Aortic smooth muscle cell (primary cell): ENCODE data around the gene MIF. TPM values are rescaled to one million over a fixed set of nuclear protein-coding genes. Genes with fewer than 3 reads are reported as not detected.

Source experiments
- total RNA-seq: library from RNA; depleted of rRNA; stranded (reverse); fragments of >200 nt; gene quantifications from 2 replicates; pipeline ENCODE4 v1.2.3, GENCODE V29; 2014

Gene MIF
- 161 and 200 TPM in 2 replicates for total RNA-seq

GRCh38 chr22:23893945-23894709 is at the start of gene MIF:
TSS of gene MIF (plus strand) at chr22:23894383. CDS start at chr22:23894475, 92 bp downstream.

GRCh38 chr22:23857606-23858483 is 36.3 kb upstream of the MIF start, which contains the start of gene SLC2A11:
TSS of gene SLC2A11 (plus strand) at chr22:23857875. CDS start at chr22:23858000, 125 bp downstream.

Other genes starting within 250 kb of the MIF start
- not detected in 2 replicates for gene RGL4, start 203.4 kb upstream of the MIF start, total RNA-seq
- 3.3 and 4.5 TPM in 2 replicates for gene ZNF70, start 143.3 kb upstream of the MIF start, total RNA-seq
- gene VPREB3, start 140.0 kb upstream of the MIF start, total RNA-seq: not detected in 2 replicates
- gene C22orf15, start 131.4 kb upstream of the MIF start, total RNA-seq: 2.1 and 3.5 TPM in 2 replicates
- 3.2 and 5.5 TPM in 2 replicates for gene CHCHD10, start 126.4 kb upstream of the MIF start, total RNA-seq
- gene MMP11, start 121.5 kb upstream of the MIF start, total RNA-seq: 4.6 and 5.2 TPM in 2 replicates
- 16.2 and 17.1 TPM in 2 replicates for gene SMARCB1, start 107.4 kb upstream of the MIF start, total RNA-seq
- gene DERL3, start 55.4 kb upstream of the MIF start, total RNA-seq: 0.19 and 0.53 TPM in 2 replicates
- 11.1 and 11.3 TPM in 2 replicates for gene SLC2A11, start 36.5 kb upstream of the MIF start, total RNA-seq
- gene GSTT2B, start 66.8 kb downstream of the MIF start, total RNA-seq: 0.79 and 1.2 TPM in 2 replicates
- 0.62 and 0.92 TPM in 2 replicates for gene DDTL, start 72.5 kb downstream of the MIF start, total RNA-seq
- gene DDT, start 80.1 kb downstream of the MIF start, total RNA-seq: 82.2 and 91.0 TPM in 2 replicates
- gene GSTT2, start 85.8 kb downstream of the MIF start, total RNA-seq: not detected in 2 replicates
- not detected in 2 replicates for gene GSTT4, start 111.1 kb downstream of the MIF start, total RNA-seq
- 40.4 and 41.8 TPM in 2 replicates for gene CABIN1, start 116.9 kb downstream of the MIF start, total RNA-seq